RPMI8226 (cell line): ENCODE measurements around the gene OMP.

Source experiments
- DNase-seq: peaks from one replicate; pipeline ENCODE4 v3.0.0-alpha.2; 2015

OMP gene

GRCh38 chr11:77125695-77126094 is 23.1 kb downstream of the OMP start:
- no peak for DNase-seq

- DNase-seq: peak; percentile 37
Observed at GRCh38 chr11:77126156-77126775, 23.6 kb downstream of the OMP start.

- no peak for DNase-seq
Observed at GRCh38 chr11:77126861-77127234, 24.2 kb downstream of the OMP start.

GRCh38 chr11:77127235-77127911 is 24.7 kb downstream of the OMP start:
- DNase-seq: peak; percentile 87

GRCh38 chr11:77127920-77128691 is 25.5 kb downstream of the OMP start, which contains the start of gene MYO7A:
TSS of gene MYO7A (plus strand) at chr11:77128246. CDS start at chr11:77130635, 2,389 bp downstream.
- DNase-seq: peak; percentile 94

- no peak for DNase-seq
Observed at GRCh38 chr11:77129069-77129841, 26.6 kb downstream of the OMP start.

- no peak for DNase-seq
Observed at GRCh38 chr11:77129842-77130756, 27.5 kb downstream of the OMP start.

GRCh38 chr11:77130763-77131513 is 28.3 kb downstream of the OMP start:
- no peak for DNase-seq

- DNase-seq: peak; percentile 27
Observed at GRCh38 chr11:77131560-77131959, 28.9 kb downstream of the OMP start.

- DNase-seq: no peak
Observed at GRCh38 chr11:77135069-77135468, 32.4 kb downstream of the OMP start.

- DNase-seq: no peak
Observed at GRCh38 chr11:77136074-77136473, 33.4 kb downstream of the OMP start.

GRCh38 chr11:77136784-77137420 is 34.3 kb downstream of the OMP start:
- no peak for DNase-seq

- no peak for DNase-seq
Observed at GRCh38 chr11:77137421-77137820, 34.8 kb downstream of the OMP start.

GRCh38 chr11:77138106-77138649 is 35.5 kb downstream of the OMP start:
- DNase-seq: no peak

- DNase-seq: no peak
Observed at GRCh38 chr11:77139201-77139600, 36.6 kb downstream of the OMP start.

- DNase-seq: peak; percentile 52
Observed at GRCh38 chr11:77140231-77140851, 37.7 kb downstream of the OMP start.

GRCh38 chr11:77141034-77141433 is 38.4 kb downstream of the OMP start:
- no peak for DNase-seq

- no peak for DNase-seq
Observed at GRCh38 chr11:77141475-77141874, 38.8 kb downstream of the OMP start.

GRCh38 chr11:77142091-77142975 is 39.7 kb downstream of the OMP start:
- DNase-seq: no peak
